Ovary (tissue), 9 donors: ENCODE measurements around the gene RASSF5. TPM values are rescaled to one million over a fixed set of nuclear protein-coding genes. Genes with fewer than 3 reads are reported as not detected.

ENCODE experiments used
- DNase-seq, 5 donors: peaks; one replicate each; pipeline ENCODE4 v3.0.0-alpha.2; 2019 to 2020
- H3K27ac ChIP-seq, 2 donors: fragments of 200-600 bp; one replicate each; pipeline versions ENCODE4 v1.5.1 to v1.8.0; 2019 to 2022
- H3K27me3 ChIP-seq: fragments of 200-600 bp; one replicate; pipeline ENCODE4 v1.8.0; 2022
- H3K36me3 ChIP-seq: fragments of 200-600 bp; sonication (generic); one replicate; pipeline ENCODE4 v1.5.1; 2019
- H3K4me1 ChIP-seq: one replicate; pipeline ENCODE4 v1.8.1; 2013; ENCODE audit warnings: mild to moderate bottlenecking, moderate library complexity; ENCODE audit not compliant: insufficient read depth
- H3K4me3 ChIP-seq: fragments of 200-600 bp; sonication (generic); one replicate; pipeline ENCODE4 v1.5.1; 2017
- H3K9me3 ChIP-seq, 2 donors: fragments of 200-600 bp in 1 of 2; sonication (generic) in 1 of 2; one replicate each; pipeline versions ENCODE4 v1.5.1 to v1.8.1; 2013 to 2019; ENCODE audit warnings: mild to moderate bottlenecking in 1 of 2, moderate library complexity in 1 of 2
- EP300 ChIP-seq: sonication (generic); formaldehyde crosslinking; IDR thresholded peaks from one replicate; pipeline ENCODE4 v1.6.1; 2017; ENCODE audit warnings: antibody characterized with exemption
- POLR2A ChIP-seq: fragments of 450-650 bp; IDR thresholded peaks from one replicate; pipeline ENCODE4 v1.6.1; 2017; ENCODE audit warnings: antibody characterized with exemption, mild to moderate bottlenecking, moderate library complexity
- WGBS, 3 donors: extraction: QIAGEN DNeasy Blood & Tissue Kit in 1 of 3; methylation state at CpG; one replicate each; pipeline versions ENCODE4 v1.1.5 to v1.1.7; 2013 to 2017; 5-methylcytosine and 5-hydroxymethylcytosine counted together
- intact Hi-C, 4 donors: fragments of 100-400 bp; cut with DNase I; formaldehyde crosslinking; loops; one replicate each; pipeline versions ENCODE4 v1.11.0 to v1.15.1; 2022 to 2023
- polyA plus RNA-seq, 2 donors: library from polyadenylated mRNA; stranded (reverse); fragments of 200-250 nt in 1 of 2; fragments of 350-450 nt in 1 of 2; fragmentation: Illumina TruSeq in 1 of 2; extraction: RNeasy Lipid Tissue Mini Kit (QIAGEN cat#74804) in 1 of 2; gene quantifications; one replicate each; pipeline ENCODE4 v1.2.3, GENCODE V29; 2013 to 2014
- total RNA-seq, 7 donors: library from RNA; depleted of rRNA in 2 of 7; stranded (reverse); fragments of >200 nt in 2 of 7; fragmentation: NEBNext Ultra II Directional in 3 of 7; extraction: Animal tissue kit (Norgen Biotek cat#: 25700) in 3 of 7; gene quantifications; one replicate each; pipeline versions ENCODE4 v1.1.0 to v1.2.4, GENCODE V29; 2016 to 2023
- TF ChIP-seq, protein P1 (sequence below), 3 donors: fragments of 450-650 bp in 2 of 3; fragments of 200-600 bp in 1 of 3; IDR thresholded peaks; one replicate each; pipeline versions ENCODE4 v1.5.1 to v1.8.0; 2016 to 2022; ENCODE audit warnings: antibody characterized with exemption in 3 of 3, mild to moderate bottlenecking in 1 of 3
- donor health status: DM: no; HTN: no; CAD: no; lungs with moderate emphysema.
- donor health status: DM: no; HTN: no; CAD: no.
- donor health status: Bipolar disorder and iron deficiency.
- donor health status: DM: yes; HTN: yes; CAD: no.
- donor health status: DM: no; HTN: no; CAD: no.
- donor health status: DM: yes; HTN: yes; CAD: no.

The RASSF5 gene
- total and polyA plus RNA-seq, 9 donors, result 1.8 to 11.8 (median 5.3) TPM

DNA sequence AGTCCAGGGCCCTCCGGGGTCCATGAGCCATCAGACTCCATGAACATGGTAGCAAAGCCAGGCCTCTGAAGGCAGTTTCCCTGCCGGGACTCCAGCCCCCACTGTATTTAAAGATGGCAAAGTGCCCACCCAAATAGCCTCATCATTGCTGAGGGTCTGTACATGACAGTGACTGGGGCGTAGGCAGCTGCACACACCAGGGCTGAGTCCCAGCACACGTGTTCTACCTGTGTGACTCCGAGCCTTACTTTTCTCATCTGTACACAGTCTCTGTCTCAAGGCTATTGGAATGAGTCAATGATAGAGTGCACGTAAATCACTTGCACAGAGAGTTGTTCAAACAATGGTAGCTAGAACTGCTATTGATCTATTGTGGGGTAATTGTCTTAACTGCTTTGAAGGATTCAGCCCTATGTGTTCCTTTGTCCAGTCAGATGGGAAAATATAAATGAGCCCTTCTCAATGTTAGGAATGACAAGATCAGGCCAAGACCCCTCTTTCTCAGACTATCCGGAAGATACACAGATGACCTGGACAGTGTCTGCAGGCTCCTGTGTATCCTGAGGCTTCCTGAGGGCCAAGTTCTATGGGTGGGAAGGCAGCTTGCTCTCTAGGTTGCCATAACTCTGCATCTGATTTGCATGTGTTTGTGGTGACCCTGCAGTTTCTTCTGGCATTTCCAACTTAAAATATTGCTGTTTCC lies 48.9 kb downstream of the RASSF5 start:
- WGBS, 3 donors, result 55 to 64% (median 59%) methylated on average over 7 of the region's 7 CpGs
- peaks cover 6% of the 10 kb centered on the region for H3K4me1 ChIP-seq

DNA sequence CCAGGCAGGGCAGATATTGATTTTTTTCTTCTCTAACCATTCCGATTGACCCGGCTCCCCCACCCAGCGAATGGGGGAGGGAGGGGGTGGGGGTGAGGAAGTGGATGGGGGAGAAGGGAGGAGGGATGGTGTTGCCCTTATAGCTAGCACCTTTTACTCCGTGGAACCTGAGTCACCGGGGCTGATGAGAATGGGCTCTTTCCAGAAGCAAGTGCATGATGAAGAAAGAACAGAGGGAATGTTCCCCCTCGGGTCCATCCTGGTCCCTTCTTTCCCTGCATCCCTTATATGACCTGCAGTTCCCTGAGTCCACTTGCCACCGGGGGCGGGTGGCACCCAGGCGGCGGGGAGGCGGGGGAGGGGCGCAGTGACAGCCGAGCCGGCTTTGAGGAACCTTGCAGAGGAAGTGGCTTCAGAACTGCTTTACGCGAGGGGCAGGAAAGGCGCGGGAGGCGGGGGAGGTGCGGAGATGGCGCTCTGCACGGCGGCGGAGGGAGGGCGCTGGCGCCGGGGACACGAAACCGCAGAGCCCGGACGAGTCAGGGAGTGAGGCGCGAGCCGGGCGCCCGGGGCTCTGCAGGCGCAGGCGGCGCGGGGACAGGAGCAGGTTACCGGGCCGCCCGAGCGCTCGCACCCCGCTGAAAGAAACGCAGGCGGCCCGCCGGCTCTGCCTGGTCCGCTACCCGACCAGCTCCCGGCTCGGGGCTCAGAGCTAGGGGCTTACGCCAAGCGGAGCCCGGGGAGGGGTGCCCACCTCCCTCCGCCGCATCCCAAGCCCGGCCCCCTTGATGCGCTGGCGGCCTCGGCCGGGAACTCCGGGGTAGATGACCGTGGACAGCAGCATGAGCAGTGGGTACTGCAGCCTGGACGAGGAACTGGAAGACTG lies 49.7 kb downstream of the RASSF5 start:
- 1 to 2% (median 2%) methylated on average over 36 to 67 of the region's 67 CpGs for WGBS, 3 donors
- Histone ChIP-seq H3K36me3 (no peaks in the 10 kb centered on the region), H3K27me3 (no peaks in the 10 kb centered on the region), H3K9me3 (no peaks in the 10 kb centered on the region), H3K27ac (no peak overlapping the region), H3K4me3 (peak overlapping the region; percentile 60), H3K4me1 (peaks cover 6% of the 10 kb centered on the region)
- intact Hi-C loops, result no loop called here
- TF ChIP-seq POLR2A (no peak), EP300 (no peak)
- TF ChIP-seq, protein P1, sequence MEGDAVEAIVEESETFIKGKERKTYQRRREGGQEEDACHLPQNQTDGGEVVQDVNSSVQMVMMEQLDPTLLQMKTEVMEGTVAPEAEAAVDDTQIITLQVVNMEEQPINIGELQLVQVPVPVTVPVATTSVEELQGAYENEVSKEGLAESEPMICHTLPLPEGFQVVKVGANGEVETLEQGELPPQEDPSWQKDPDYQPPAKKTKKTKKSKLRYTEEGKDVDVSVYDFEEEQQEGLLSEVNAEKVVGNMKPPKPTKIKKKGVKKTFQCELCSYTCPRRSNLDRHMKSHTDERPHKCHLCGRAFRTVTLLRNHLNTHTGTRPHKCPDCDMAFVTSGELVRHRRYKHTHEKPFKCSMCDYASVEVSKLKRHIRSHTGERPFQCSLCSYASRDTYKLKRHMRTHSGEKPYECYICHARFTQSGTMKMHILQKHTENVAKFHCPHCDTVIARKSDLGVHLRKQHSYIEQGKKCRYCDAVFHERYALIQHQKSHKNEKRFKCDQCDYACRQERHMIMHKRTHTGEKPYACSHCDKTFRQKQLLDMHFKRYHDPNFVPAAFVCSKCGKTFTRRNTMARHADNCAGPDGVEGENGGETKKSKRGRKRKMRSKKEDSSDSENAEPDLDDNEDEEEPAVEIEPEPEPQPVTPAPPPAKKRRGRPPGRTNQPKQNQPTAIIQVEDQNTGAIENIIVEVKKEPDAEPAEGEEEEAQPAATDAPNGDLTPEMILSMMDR (IDR thresholded peaks at IDR 0.05), result no peak
- DNase-seq, result peak; percentile 47 to 68 (median 59)

More for the DNA sequence above, 48.9 kb downstream of the RASSF5 start:
- intact Hi-C loops, result no loop called here
- no peak for DNase-seq
- no peaks in the 10 kb centered on the region for H3K27me3 ChIP-seq
- H3K36me3 ChIP-seq, result no peaks in the 10 kb centered on the region
- H3K9me3 ChIP-seq, result no peaks in the 10 kb centered on the region
- no peak overlapping the region for H3K27ac ChIP-seq
- TF ChIP-seq, protein P1 (IDR thresholded peaks at IDR 0.05), result no peak
- TF ChIP-seq POLR2A (no peak), EP300 (no peak)
- no peak overlapping the region for H3K4me3 ChIP-seq

DNA sequence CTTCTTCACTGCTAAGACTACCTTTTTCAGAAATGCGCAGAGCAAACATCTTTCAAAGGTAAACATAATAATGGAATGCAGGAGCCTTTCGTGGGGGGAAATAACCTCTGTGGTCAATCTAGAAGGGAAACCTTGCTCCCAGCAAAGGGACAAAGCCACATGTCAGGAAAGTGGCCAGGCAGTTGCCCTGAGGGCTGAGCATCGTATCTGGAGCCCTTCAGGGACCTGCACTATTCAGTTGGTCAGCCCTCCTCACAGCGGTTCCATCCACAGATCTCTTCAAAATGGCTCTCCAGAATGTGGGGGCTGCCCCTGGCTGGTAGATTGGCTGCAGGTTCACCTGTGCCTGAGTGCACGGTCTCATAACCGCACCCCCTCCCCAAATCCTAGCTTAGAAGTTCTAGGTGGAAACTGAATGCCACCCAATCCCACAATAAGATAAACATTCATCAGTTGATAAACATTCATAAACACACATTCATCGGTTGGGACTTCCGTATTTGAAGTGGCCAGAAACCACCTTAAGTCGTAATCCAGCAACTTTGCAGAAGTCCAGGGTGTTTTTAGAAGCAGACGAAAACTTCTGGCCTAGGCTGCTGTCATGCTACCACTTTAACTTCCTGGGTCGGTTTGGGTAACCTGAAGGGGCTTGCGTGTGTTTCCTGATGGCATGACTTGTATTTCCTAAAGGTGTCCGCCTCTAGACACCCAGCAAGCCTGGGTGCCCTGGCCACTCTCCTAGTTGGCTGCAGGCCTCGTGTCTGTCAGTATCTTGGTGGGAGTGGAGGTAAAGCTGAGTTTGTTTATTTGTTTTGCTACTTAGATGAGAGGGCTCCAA lies 50.5 kb downstream of the RASSF5 start:
- DNase-seq, result no peak
- TF ChIP-seq EP300 (no peak), POLR2A (no peak)
- TF ChIP-seq, protein P1 (IDR thresholded peaks at IDR 0.05), result no peak
- WGBS, 3 donors, result 69 to 82% (median 79%) methylated on average over 14 of the region's 14 CpGs
- H3K27me3 ChIP-seq, result no peaks in the 10 kb centered on the region
- no peaks in the 10 kb centered on the region for H3K9me3 ChIP-seq
- no peak overlapping the region for H3K27ac ChIP-seq
- H3K4me3 ChIP-seq, result peak overlapping the region; percentile 60
- no peaks in the 10 kb centered on the region for H3K36me3 ChIP-seq
- peaks cover 6% of the 10 kb centered on the region for H3K4me1 ChIP-seq
- intact Hi-C loops, result no loop called here
